Ishikawa (cell line): ENCODE data around the gene SLC17A8.

ENCODE experiments used
- CREB1 ChIP-seq: IDR thresholded peaks from 2 replicates; pipeline ENCODE4 v1.6.1; 2012; ENCODE audit warnings: low read depth
- EP300 ChIP-seq: IDR thresholded peaks from 2 replicates; pipeline ENCODE4 v1.6.1; 2012; ENCODE audit warnings: borderline replicate concordance
- FOXM1 ChIP-seq: IDR thresholded peaks from 2 replicates; pipeline ENCODE4 v1.6.1; 2012; ENCODE audit warnings: low read depth, borderline replicate concordance

DNA sequence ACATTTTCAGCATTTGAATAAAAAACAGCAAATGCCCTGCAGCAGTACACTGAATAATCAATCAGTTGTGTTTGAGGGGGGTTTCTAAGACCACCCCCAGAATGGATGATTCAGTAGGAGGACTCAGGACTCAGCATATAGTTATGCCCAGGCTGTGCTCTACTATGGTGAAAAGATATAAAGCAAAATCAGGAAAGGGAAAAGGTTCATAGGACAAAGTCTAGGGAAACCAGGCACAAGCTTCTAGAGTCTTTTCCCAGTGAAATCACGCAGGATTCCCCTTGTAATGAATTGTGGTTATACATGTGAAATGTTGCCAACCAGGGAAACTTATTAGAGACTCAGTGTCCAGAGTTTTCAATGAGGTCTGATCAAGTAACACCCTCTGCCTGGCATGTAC is 25.0 kb upstream of the SLC17A8 start:
- TF ChIP-seq EP300, result no peak
- TF ChIP-seq FOXM1, result no peak
- TF ChIP-seq CREB1, result no peak
